ENCODE measurements around the gene CYB5RL.

DNA sequence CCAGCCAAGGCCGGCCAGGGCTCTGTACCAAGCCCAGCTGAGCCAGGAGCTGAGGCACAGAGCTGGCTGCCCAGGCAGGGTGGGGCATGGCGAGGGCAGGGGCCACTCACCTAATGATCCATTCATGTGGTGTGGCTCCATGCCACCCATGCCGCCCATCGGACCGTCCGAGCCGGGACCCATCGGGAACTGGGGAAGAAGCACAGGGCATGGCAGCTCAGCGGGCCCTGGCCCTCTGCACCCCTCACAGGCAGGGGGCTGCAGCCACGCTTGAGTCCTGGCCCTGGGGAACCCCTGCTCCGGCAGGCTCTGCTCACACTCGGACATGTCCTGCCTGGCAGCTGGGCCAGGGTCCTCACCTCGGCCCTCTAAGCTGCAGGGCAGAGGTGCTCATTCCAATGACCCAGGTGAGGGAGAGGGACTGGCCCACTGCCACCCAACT is 28.8 kb upstream of the CYB5RL start:
- TF ChIP-seq POLR2A (IDR thresholded peaks at IDR 0.05) (no peak), CTCF (IDR thresholded peaks at IDR 0.05) (no peak), POLR2AphosphoS5 (IDR thresholded peaks at IDR 0.05) (no peak)

All from breast epithelium (tissue), 3 donors.